GM19468 (cell line): ENCODE results near the gene DOCK10.

Experiments
- ATAC-seq: cut with Tn5 transposase; IDR thresholded peaks from one replicate; pipeline ENCODE4 v1.9.1; 2021; ENCODE audit warnings: mild to moderate bottlenecking, moderate library complexity, moderate number of reproducible peaks; ENCODE audit not compliant: unreplicated experiment; ENCODE audit errors: extremely low read depth

The DOCK10 gene

DNA sequence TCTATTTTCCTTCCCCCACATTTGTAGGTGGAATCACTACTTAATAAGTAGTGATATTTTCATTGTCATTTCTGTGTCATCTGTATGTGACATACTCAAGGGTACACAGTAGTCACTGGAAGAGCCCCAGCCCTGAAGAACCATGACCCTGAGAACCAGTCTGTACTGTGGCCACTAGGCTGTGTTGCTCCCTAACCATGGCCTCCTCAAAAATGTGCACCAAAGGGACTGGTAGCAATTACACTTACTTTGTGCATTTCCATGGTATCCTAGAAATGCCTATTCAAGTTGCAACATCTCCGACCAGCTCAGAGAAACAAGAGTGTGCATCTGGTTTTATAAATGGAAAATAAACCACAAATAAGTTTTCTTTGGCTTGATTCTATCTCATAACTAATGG lies 155.1 kb downstream of the DOCK10 start:
- no peak for ATAC-seq

GRCh38 chr2:224885836-224886547 lies 156.3 kb downstream of the DOCK10 start:
- no peak for ATAC-seq

DNA sequence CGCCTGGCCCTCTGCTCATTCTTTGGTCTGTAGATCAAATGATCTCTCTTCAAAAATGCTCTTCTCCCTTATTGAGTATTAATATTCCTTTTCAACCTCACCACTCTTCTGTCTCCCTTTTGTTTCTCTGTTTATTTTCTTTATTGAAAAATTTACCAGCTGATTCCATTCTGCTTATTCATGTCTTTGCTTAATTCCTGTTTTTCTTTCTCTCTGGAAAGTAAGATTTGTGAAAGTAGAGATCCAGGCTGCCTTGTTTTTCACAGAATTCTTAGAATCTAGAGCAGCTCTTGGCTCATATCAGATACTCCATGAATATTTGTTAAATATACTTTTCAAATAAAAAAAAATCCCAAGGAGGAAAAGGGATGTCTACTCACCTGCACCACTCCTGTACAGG lies 157.0 kb downstream of the DOCK10 start:
- no peak for ATAC-seq

DNA sequence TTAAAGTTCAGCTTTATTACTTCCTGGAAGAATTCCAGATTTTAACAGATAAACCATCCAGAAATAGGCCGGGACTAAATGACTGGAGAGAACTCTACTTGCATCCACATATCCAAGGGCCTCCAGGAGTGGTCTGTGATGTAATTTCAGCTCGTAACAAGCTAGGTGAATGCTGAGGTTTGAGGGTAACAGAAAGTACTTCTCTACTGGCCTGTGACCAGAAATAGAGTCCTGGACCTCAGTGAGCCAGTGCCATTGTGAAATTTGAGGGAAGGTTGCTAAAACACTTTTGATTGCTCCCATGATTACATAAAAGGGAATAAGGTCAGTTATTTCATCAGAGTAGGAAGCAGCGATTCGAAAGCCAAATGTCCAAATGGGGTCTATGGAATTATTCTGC lies 158.1 kb downstream of the DOCK10 start:
- ATAC-seq, result no peak

DNA sequence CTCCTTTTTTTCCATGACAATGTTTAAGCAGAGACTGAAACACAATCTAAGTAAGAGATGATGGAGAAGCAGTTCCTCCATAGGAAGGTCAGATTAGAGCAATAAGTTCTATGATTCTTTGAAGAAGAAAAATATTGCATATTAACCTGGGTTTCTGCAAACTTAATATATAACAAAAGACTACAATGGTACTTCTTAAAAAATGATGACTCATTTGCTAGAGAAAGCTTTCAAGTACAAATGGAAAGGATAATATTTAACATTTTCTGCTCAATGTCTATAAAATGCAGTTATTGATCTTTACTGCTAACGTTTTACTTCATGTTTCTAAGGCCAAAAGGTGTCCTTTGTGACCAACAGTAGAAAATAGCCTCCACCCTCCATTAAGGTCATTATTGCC lies 158.6 kb downstream of the DOCK10 start:
- ATAC-seq, result no peak

DNA sequence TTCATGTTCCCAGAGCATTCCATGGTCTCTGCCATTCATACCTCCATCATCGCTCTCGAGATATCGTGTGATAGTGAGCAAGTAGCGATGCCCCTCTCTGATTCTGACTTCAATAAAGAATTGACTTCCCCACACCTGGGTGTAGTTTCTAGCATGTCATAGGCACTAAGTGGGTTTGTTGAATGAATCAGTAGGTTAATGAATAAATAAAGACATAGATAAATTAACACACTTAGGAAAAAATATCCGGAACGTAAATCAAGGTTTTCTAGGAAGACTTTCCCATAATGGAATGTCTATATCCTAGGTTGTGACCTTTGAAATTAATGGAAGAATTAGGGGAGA lies 159.1 kb downstream of the DOCK10 start:
- ATAC-seq, result no peak

- no peak for ATAC-seq
Measured at GRCh38 chr2:224882291-224883171, 159.7 kb downstream of the DOCK10 start.

DNA sequence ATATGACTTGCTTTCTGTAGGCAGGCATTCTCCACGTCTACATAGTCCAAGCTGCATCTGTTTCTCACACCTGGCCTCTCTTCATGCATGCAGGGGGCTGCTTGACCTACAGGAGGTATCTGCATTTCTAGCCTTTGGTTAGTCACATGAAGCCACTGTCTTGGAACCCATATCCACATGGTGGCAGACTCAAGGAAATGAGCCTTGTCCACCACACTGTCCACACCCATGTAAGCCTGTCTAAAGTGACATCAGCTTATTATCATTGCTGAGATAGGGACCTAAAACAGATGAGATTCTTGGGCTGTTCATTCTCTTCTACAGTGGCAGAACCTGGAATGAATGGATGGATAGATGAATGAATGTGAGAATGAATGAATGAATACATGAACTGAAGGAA lies 160.4 kb downstream of the DOCK10 start:
- ATAC-seq, result no peak

GRCh38 chr2:224876522-224876921 lies 165.7 kb downstream of the DOCK10 start:
- no peak for ATAC-seq

DNA sequence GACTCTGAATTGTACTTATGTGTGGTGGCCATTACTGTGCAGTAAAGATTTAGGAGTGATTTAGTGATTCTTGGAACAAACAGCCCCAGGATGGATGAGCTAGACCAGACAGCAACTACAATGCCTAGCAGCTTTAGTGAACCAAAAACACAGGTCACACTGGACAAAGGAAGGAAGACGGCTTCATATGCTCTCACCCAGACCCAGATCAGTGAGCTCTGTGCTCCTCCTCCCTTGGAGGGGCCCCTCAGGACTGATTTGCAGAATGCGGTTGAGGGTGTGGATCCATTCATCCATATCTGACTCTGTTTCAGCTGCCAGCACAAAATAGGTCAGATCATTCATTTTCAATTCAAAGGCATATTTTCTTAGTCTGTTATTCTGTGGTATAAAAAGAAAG lies 166.4 kb downstream of the DOCK10 start:
- no peak for ATAC-seq

DNA sequence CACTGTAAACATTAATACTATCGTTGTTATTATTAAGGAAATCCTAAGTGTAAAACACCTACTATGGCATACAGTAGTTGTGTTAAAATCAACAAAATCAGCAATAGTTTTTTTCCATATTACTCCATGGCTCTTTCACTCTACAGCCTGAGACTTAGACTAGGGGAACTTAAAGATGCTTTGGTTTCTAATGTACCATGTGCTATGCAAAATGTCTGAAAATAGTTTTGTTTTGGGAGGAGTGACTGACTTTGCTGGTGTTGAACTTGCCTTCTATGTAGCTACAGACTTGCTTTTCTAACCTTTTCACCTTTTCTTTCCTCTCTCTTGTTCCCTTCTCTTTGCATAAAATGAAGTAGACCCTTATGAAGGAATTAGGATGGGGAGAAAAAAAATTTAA lies 167.1 kb downstream of the DOCK10 start:
- ATAC-seq, result no peak

DNA sequence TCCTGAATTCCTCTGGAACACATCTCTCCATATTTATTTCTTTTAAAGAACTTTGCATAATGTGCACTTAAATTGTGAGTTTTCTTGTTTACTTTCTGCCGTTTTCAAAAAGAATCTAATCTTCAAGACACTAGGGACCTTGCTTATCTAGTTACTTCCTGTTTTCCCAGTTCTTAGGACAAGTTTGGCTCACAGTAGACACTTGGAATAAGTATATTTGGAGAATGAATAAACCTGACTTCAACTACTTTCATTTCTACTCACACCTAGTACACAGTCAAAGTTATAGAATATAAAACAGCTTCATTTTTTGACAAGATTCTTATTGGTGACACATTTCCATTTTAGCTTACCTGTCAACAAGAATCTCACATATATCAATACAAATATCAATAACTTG lies 170.5 kb downstream of the DOCK10 start:
- no peak for ATAC-seq

- no peak for ATAC-seq
Measured at GRCh38 chr2:224870341-224870740, 171.9 kb downstream of the DOCK10 start.

DNA sequence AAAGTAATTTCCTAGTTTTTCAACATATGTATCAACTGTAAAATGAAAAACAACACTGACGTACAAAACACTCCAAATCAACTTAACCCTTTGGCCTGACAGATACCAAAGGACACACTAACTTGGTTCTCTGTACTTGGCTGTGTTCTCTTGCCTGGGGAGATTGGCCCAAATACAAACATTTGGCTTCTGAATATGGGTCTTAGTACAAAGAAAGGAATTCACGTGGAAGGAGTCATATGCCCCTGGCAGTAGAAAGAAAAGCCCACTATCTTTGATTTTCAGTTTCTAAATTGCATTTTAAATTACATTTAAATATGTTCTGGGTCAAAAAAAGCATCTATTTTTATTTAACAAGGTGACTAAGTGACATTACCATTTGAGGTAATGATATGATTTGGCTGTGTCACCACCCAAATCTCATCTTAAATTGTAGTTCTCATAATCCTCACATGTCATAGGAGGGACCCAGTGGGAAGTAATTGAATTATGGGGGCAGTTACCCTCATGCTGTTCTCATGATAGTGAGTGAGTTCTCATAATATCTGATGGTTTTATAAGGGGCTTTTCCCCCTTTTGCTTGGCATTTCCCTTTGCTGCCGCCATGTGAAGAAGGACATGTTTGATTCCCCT lies 172.6 kb downstream of the DOCK10 start:
- ATAC-seq, result no peak

DNA sequence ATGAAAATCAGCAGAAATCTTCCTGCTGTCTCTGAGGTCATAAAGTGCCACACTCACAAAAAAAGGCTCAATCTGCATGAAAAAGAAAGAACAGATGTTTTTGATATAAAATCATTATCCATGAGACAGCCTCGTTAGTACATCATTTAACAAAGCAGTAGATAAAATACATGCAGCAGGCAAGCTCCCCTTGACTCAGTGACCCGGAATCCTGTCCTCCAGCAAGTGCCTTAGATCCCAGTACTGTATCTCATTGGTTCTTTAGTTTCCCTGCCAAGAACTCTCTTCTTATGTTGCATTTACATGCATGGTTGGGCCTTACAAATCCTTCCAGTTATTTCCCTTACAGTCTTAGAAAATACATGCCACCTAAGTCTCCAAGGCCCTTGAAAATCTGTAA lies 177.3 kb downstream of the DOCK10 start:
- ATAC-seq, result no peak

DNA sequence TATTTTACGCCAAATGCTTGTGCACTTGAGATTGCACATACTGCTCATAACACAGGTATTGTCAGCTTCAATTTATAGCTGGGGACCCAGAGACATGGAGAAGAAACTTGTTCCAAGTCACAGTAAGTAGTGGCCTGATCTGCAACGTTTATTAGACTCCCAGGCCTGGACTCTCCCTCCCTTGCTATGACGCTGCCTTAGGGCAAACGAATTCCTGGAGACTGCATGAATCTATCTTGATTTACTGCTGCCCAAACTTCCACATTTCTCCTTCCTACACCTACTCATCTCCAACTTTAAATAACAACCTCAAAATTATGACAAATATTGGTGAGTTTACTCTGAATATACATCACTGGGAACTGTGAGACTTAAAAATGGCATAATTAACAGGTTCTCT lies 181.0 kb downstream of the DOCK10 start:
- no peak for ATAC-seq

GRCh38 chr2:224860786-224861185 lies 181.5 kb downstream of the DOCK10 start:
- no peak for ATAC-seq

GRCh38 chr2:224851811-224852210 lies 190.5 kb downstream of the DOCK10 start:
- no peak for ATAC-seq

- no peak for ATAC-seq
Measured at GRCh38 chr2:224850081-224850480, 192.2 kb downstream of the DOCK10 start.

DNA sequence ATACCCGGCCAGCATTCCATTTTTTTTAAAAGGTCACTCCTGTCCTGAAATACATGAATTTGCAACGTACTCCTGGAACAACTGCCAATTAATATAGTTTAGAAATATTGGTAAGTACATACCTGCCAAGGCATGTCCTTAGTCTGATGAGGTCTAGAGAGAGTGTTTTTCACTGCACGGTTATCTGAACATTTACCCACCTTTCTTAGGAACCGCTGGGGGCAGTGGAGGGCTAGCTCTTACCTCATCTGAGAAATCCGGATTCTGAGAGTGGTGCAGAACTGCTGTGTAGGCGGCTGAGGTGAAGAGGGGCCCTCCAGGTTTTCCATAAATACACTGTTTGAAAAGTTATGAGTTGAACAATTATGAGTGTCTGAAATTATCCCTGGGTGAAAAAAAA lies 193.0 kb downstream of the DOCK10 start:
- no peak for ATAC-seq
